GM23338 (cell line): ENCODE data around the gene CCDC40. TPM values are rescaled to one million over a fixed set of nuclear protein-coding genes. Genes with fewer than 3 reads are reported as not detected.

Experiments
- ATAC-seq: fragments of 200-7000 bp; cut with Tn5 transposase; 3 replicates; pipeline ENCODE4 v1.9.1; 2020
- DNase-seq: peaks from one replicate; pipeline ENCODE4 v3.0.0-alpha.2; 2015; ENCODE audit warnings: low spot score
- H2AFZ ChIP-seq: fragments of 200-600 bp; sonication (generic); 2 replicates; pipeline ENCODE4 v1.8.0; 2016; ENCODE audit warnings: antibody characterized with exemption, mild to moderate bottlenecking, moderate library complexity
- H3F3A ChIP-seq: fragments of 200-600 bp; sonication (generic); replicated peaks from 2 replicates; pipeline ENCODE4 v1.8.0; 2017; ENCODE audit warnings: antibody characterized with exemption, mixed run types, low read depth
- H3K27ac ChIP-seq: fragments of 200-600 bp; sonication (generic); 2 replicates; pipeline ENCODE4 v1.6.1; 2016; ENCODE audit warnings: low read depth
- H3K27me3 ChIP-seq: fragments of 200-600 bp; sonication (generic); 2 replicates; pipeline ENCODE4 v1.8.0; 2016; ENCODE audit warnings: mild to moderate bottlenecking, mixed run types, moderate library complexity; ENCODE audit not compliant: insufficient read depth
- H3K36me3 ChIP-seq: fragments of 200-600 bp; sonication (generic); 2 replicates; pipeline ENCODE4 v1.8.0; 2016; ENCODE audit warnings: mild to moderate bottlenecking; ENCODE audit not compliant: insufficient read depth
- H3K4me1 ChIP-seq: fragments of 200-600 bp; sonication (generic); 2 replicates; pipeline ENCODE4 v1.8.0; 2016; ENCODE audit warnings: mild to moderate bottlenecking, moderate library complexity; ENCODE audit not compliant: insufficient read depth
- H3K4me2 ChIP-seq: fragments of 200-600 bp; sonication (generic); 2 replicates; pipeline ENCODE4 v1.7.1; 2017; ENCODE audit warnings: mixed run types
- H3K4me3 ChIP-seq: fragments of 200-600 bp; sonication (generic); 2 replicates; pipeline ENCODE4 v1.6.1; 2016; ENCODE audit warnings: mixed run types
- H3K79me2 ChIP-seq: fragments of 200-600 bp; sonication (generic); replicated peaks from 2 replicates; pipeline ENCODE4 v1.8.0; 2017; ENCODE audit warnings: mild to moderate bottlenecking; ENCODE audit not compliant: insufficient read depth
- H3K9me2 ChIP-seq: fragments of 200-600 bp; sonication (generic); 2 replicates; pipeline ENCODE4 v1.8.0; 2017; ENCODE audit not compliant: insufficient read depth
- H4K20me1 ChIP-seq: fragments of 200-600 bp; sonication (generic); replicated peaks from 2 replicates; pipeline ENCODE4 v1.8.0; 2017; ENCODE audit warnings: mild to moderate bottlenecking; ENCODE audit not compliant: insufficient read depth
- H3K27ac Mint-ChIP-seq: 2 replicates; pipeline ENCODE4 v1.8.0; 2020; ENCODE audit warnings: inconsistent platforms, mild to moderate bottlenecking, moderate library complexity, mixed read lengths
- H3K27me3 Mint-ChIP-seq: 3 replicates; pipeline ENCODE4 v1.8.0; 2022; ENCODE audit warnings: low read depth, mild to moderate bottlenecking, moderate library complexity, mixed read lengths, inconsistent platforms; ENCODE audit not compliant: insufficient read depth, poor library complexity
- H3K36me3 Mint-ChIP-seq: 3 replicates; pipeline ENCODE4 v1.8.0; 2021; ENCODE audit warnings: low read depth, mild to moderate bottlenecking, inconsistent platforms, moderate library complexity, mixed read lengths
- H3K4me1 Mint-ChIP-seq: 3 replicates; pipeline ENCODE4 v1.8.0; 2020; ENCODE audit warnings: mild to moderate bottlenecking, inconsistent platforms, mixed read lengths
- H3K4me3 Mint-ChIP-seq: 3 replicates; pipeline ENCODE4 v1.8.0; 2021; ENCODE audit warnings: moderate library complexity, mild to moderate bottlenecking, inconsistent platforms, mixed read lengths
- H3K9me3 Mint-ChIP-seq: 3 replicates; pipeline ENCODE4 v1.8.0; 2020; ENCODE audit warnings: moderate library complexity, mild to moderate bottlenecking, inconsistent platforms, mixed read lengths
- EZH2phosphoT487 ChIP-seq: fragments of 200-600 bp; sonication (generic); IDR thresholded peaks from one replicate; pipeline ENCODE4 v1.8.1; 2018; ENCODE audit warnings: antibody characterized with exemption; ENCODE audit not compliant: unreplicated experiment
- NANOG ChIP-seq: IDR thresholded peaks from 2 replicates; pipeline ENCODE4 v1.6.1; 2016; ENCODE audit warnings: antibody characterized with exemption, borderline replicate concordance
- POLR2AphosphoS5 ChIP-seq: IDR thresholded peaks from 2 replicates; pipeline ENCODE4 v1.6.1; 2016; ENCODE audit warnings: antibody characterized with exemption, low read depth
- long read RNA-seq: library from polyadenylated mRNA; unstranded; transcript quantifications from one replicate; pipeline ENCODE4 v2.0.0, GENCODE V29; 2020; ENCODE audit not compliant: unreplicated experiment
- polyA plus RNA-seq: library from polyadenylated mRNA; unstranded; fragments of >200 nt; fragmentation: Nextera tagmentation; extraction: Ambion mirVana; gene quantifications from 2 replicates; pipeline ENCODE4 v1.2.1, GENCODE V29; 2016
- total RNA-seq: library from RNA; depleted of rRNA; stranded (reverse); fragments of >200 nt; shearing (Covaris generic); gene quantifications from 2 replicates; pipeline ENCODE4 v1.2.3, GENCODE V29; 2014; rRNA removed
- TF ChIP-seq, protein P1 (sequence below): IDR thresholded peaks from 2 replicates; pipeline ENCODE4 v1.6.1; 2016; ENCODE audit warnings: antibody characterized with exemption
- TF ChIP-seq, protein P2 (sequence below), 2 experiments: fragments of 200-600 bp in 1 of 2; sonication (generic) in 1 of 2; conservative IDR thresholded peaks; 2 replicates each; pipeline versions ENCODE4 v1.5.1 to v1.6.1; 2016 to 2017; ENCODE audit warnings: antibody characterized with exemption in 2 of 2, low read depth in 2 of 2, mild to moderate bottlenecking in 2 of 2, moderate library complexity in 1 of 2
- TF ChIP-seq, protein P3 (sequence below): IDR thresholded peaks from one replicate; pipeline ENCODE4 v1.6.1; 2018; ENCODE audit warnings: antibody characterized with exemption; ENCODE audit not compliant: unreplicated experiment

The CCDC40 gene, protein sequence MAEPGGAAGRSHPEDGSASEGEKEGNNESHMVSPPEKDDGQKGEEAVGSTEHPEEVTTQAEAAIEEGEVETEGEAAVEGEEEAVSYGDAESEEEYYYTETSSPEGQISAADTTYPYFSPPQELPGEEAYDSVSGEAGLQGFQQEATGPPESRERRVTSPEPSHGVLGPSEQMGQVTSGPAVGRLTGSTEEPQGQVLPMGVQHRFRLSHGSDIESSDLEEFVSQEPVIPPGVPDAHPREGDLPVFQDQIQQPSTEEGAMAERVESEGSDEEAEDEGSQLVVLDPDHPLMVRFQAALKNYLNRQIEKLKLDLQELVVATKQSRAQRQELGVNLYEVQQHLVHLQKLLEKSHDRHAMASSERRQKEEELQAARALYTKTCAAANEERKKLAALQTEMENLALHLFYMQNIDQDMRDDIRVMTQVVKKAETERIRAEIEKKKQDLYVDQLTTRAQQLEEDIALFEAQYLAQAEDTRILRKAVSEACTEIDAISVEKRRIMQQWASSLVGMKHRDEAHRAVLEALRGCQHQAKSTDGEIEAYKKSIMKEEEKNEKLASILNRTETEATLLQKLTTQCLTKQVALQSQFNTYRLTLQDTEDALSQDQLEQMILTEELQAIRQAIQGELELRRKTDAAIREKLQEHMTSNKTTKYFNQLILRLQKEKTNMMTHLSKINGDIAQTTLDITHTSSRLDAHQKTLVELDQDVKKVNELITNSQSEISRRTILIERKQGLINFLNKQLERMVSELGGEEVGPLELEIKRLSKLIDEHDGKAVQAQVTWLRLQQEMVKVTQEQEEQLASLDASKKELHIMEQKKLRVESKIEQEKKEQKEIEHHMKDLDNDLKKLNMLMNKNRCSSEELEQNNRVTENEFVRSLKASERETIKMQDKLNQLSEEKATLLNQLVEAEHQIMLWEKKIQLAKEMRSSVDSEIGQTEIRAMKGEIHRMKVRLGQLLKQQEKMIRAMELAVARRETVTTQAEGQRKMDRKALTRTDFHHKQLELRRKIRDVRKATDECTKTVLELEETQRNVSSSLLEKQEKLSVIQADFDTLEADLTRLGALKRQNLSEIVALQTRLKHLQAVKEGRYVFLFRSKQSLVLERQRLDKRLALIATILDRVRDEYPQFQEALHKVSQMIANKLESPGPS
- total RNA-seq: 7.1 and 8.1 TPM in 2 replicates
- 6.7 and 7.6 TPM in 2 replicates for polyA plus RNA-seq
- long read RNA-seq, partial matches to known transcripts: 0 of 2 reads
- long read RNA-seq, other reads (novel, unspliced or antisense): 1 of 2 reads

DNA sequence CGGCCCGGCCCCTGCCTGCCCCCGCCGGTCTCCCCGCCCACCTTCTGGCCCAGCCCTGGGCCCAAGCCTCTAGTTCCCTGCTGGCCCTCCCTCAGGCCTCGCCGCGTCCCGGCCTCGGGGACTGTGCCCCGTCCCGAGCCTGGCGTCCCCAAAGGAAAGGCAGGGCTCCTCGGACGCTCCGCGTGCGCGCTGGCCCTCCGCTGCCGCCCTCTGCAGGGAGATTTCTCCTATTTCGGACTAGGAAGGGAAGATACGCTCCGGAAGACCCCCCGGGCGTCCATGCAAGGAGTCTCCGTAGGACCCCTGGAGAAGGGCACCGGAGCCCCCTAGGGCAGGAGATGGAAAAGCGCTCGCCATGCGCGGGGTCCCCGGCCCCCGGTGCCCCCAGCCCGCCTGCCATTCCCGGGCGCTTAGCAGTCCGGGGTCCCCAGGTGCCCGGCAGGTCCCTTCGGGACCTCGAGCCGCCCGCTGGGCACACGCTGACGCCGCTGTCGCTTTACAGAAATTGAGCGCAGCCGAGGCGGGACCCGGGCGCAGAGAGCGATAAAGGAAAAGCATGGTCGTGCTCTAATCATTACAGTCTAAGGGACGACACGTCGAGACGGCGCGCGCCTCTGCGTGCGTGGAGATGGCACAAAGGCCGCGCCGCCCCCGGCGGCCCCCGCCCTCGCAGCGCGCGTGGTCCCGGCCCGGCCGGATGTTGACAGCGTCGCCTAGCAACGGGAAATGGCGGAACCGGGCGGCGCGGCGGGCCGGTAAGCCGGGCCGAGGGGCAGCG is at the start of gene CCDC40:
Gene CCDC40, plus strand, starts transcription at position 706 of the 778 bp plus-strand sequence. Its CDS starts 21 bp downstream, at position 727.
- Histone ChIP-seq H3K27ac (peak within 1 kb of the TSS; percentile 69; the same call in 1 of the 2 replicates), H3K9me2 (no peaks in the 10 kb centered on the region), H2AFZ (peak within 1 kb of the TSS; percentile 90), H3F3A (no peaks in the 10 kb centered on the region), H3K4me2 (peak within 1 kb of the TSS; percentile 98), H3K79me2 (peaks cover 41% of the 10 kb centered on the region), H3K36me3 (peaks cover 2% of the 10 kb centered on the region; the same call in 1 of the 2 replicates), H3K4me3 (peak within 1 kb of the TSS; percentile 95), H4K20me1 (peaks cover 36% of the 10 kb centered on the region), H3K27me3 (no peaks in the 10 kb centered on the region), H3K4me1 (peaks cover 34% of the 10 kb centered on the region)
- TF ChIP-seq, protein P1, sequence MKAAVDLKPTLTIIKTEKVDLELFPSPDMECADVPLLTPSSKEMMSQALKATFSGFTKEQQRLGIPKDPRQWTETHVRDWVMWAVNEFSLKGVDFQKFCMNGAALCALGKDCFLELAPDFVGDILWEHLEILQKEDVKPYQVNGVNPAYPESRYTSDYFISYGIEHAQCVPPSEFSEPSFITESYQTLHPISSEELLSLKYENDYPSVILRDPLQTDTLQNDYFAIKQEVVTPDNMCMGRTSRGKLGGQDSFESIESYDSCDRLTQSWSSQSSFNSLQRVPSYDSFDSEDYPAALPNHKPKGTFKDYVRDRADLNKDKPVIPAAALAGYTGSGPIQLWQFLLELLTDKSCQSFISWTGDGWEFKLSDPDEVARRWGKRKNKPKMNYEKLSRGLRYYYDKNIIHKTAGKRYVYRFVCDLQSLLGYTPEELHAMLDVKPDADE: 0 out of 2 replicates have a peak, but pooled peaks have one; percentile 11
- no peak for TF ChIP-seq NANOG
- TF ChIP-seq, protein P2, sequence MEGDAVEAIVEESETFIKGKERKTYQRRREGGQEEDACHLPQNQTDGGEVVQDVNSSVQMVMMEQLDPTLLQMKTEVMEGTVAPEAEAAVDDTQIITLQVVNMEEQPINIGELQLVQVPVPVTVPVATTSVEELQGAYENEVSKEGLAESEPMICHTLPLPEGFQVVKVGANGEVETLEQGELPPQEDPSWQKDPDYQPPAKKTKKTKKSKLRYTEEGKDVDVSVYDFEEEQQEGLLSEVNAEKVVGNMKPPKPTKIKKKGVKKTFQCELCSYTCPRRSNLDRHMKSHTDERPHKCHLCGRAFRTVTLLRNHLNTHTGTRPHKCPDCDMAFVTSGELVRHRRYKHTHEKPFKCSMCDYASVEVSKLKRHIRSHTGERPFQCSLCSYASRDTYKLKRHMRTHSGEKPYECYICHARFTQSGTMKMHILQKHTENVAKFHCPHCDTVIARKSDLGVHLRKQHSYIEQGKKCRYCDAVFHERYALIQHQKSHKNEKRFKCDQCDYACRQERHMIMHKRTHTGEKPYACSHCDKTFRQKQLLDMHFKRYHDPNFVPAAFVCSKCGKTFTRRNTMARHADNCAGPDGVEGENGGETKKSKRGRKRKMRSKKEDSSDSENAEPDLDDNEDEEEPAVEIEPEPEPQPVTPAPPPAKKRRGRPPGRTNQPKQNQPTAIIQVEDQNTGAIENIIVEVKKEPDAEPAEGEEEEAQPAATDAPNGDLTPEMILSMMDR (conservative IDR thresholded peaks at IDR 0.05; ENCODE audit: low read depth in 2 of 2): 0 out of 4 replicates have a peak, but pooled peaks of 1 of the 2 experiments have one; percentile 11
- TF ChIP-seq, protein P3, sequence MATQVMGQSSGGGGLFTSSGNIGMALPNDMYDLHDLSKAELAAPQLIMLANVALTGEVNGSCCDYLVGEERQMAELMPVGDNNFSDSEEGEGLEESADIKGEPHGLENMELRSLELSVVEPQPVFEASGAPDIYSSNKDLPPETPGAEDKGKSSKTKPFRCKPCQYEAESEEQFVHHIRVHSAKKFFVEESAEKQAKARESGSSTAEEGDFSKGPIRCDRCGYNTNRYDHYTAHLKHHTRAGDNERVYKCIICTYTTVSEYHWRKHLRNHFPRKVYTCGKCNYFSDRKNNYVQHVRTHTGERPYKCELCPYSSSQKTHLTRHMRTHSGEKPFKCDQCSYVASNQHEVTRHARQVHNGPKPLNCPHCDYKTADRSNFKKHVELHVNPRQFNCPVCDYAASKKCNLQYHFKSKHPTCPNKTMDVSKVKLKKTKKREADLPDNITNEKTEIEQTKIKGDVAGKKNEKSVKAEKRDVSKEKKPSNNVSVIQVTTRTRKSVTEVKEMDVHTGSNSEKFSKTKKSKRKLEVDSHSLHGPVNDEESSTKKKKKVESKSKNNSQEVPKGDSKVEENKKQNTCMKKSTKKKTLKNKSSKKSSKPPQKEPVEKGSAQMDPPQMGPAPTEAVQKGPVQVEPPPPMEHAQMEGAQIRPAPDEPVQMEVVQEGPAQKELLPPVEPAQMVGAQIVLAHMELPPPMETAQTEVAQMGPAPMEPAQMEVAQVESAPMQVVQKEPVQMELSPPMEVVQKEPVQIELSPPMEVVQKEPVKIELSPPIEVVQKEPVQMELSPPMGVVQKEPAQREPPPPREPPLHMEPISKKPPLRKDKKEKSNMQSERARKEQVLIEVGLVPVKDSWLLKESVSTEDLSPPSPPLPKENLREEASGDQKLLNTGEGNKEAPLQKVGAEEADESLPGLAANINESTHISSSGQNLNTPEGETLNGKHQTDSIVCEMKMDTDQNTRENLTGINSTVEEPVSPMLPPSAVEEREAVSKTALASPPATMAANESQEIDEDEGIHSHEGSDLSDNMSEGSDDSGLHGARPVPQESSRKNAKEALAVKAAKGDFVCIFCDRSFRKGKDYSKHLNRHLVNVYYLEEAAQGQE: no peak
- TF ChIP-seq POLR2AphosphoS5: peak; percentile 85
- TF ChIP-seq EZH2phosphoT487: no peak
- Mint-ChIP-seq H3K4me1 (peaks cover 34% of the 10 kb centered on the region), H3K36me3 (peaks cover 16% of the 10 kb centered on the region), H3K27me3 (peaks cover 7% of the 10 kb centered on the region), H3K27ac (peak within 1 kb of the TSS; percentile 84; the same call in 1 of the 2 replicates), H3K9me3 (no peaks in the 10 kb centered on the region), H3K4me3 (peak within 1 kb of the TSS; percentile 90)
- DNase-seq: peak; percentile 84
- peak; percentile 85 for ATAC-seq
